K562 (cell line): ENCODE data around the gene ITPR1. TPM values are rescaled to one million over a fixed set of nuclear protein-coding genes. Genes with fewer than 3 reads are reported as not detected.

ENCODE experiments used
- ATAC-seq: fragments of 200-7000 bp; cut with Tn5 transposase; 3 replicates; pipeline ENCODE4 v1.9.1; 2020; ENCODE audit warnings: moderate library complexity
- BruUV-seq: library from RNA; stranded (reverse); fragments of 400-500 nt; replicated peaks from 2 replicates; lab custom pipeline; 2021; lab: Mats Ljungman, UMichigan
- CTCF ChIA-PET: fragments of 300-600 bp; formaldehyde crosslinking; extraction: SDS; loops from one replicate; lab custom pipeline; 2021; ENCODE audit warnings: low intra/inter-chr PET ratio; lab: Yijun Ruan, JAX
- POLR2A ChIA-PET: fragments of 300-600, 350-650 bp; sonication (Branson Sonifier 250); formaldehyde crosslinking; extraction: SDS; loops from one replicate; lab custom pipeline; 2021; ENCODE audit warnings: antibody characterized with exemption, inconsistent platforms; lab: Yijun Ruan, JAX
- DNase-seq, 4 experiments: peaks; one replicate each; pipeline versions ENCODE4 v3.0.0 to v3.0.0-alpha.2; 2011 to 2018; ENCODE audit warnings: low spot score in 3 of 4, mixed read lengths in 3 of 4; ENCODE audit errors: extremely low read depth in 1 of 4
- FAIRE-seq: peaks from 2 replicates; lab custom pipeline; 2011; peaks lifted over from hg19 to GRCh38; lab: Jason Lieb, UNC
- H2AFZ ChIP-seq: 2 replicates; pipeline ENCODE4 v1.6.0; 2011; ENCODE audit warnings: low read depth, low read length, control low read depth, inconsistent platforms
- H3K27ac ChIP-seq: fragments of 200-600 bp; 3 replicates; pipeline ENCODE4 v1.8.0; 2011; ENCODE audit warnings: low read depth, mild to moderate bottlenecking, control low read depth, inconsistent platforms, low read length, moderate library complexity, mixed read lengths; ENCODE audit errors: extremely low read depth
- H3K27me3 ChIP-seq, 2 experiments: fragments of 300-600 bp in 1 of 2; 2 replicates in 1 of 2; 3 replicates in 1 of 2; pipeline versions ENCODE4 v1.6.0 to v1.8.0; 2011; ENCODE audit warnings: inconsistent platforms in 2 of 2, low read length in 2 of 2, mild to moderate bottlenecking in 1 of 2, mixed read lengths in 1 of 2, moderate library complexity in 1 of 2; ENCODE audit not compliant: control insufficient read depth in 2 of 2, insufficient read depth in 2 of 2
- H3K36me3 ChIP-seq: fragments of 300-600 bp; 3 replicates; pipeline ENCODE4 v1.8.0; 2011; ENCODE audit warnings: mild to moderate bottlenecking, low read length, inconsistent platforms; ENCODE audit not compliant: control insufficient read depth, insufficient read depth
- H3K4me1 ChIP-seq, 2 experiments: fragments of 200-600 bp in 1 of 2; replicated peaks in 1 of 2; 2 replicates in 1 of 2; 3 replicates in 1 of 2; pipeline versions ENCODE4 v1.5.1 to v1.8.0; 2011; ENCODE audit warnings: inconsistent platforms in 2 of 2, low read length in 2 of 2, mild to moderate bottlenecking in 1 of 2, mixed read lengths in 1 of 2, moderate library complexity in 1 of 2; ENCODE audit not compliant: control insufficient read depth in 2 of 2, insufficient read depth in 2 of 2
- H3K4me2 ChIP-seq: 2 replicates; pipeline ENCODE4 v1.6.1; 2011; ENCODE audit warnings: low read length, control low read depth, inconsistent platforms, mixed read lengths; ENCODE audit not compliant: insufficient read depth
- H3K4me3 ChIP-seq: fragments of 200-600 bp; sonication (generic), shearing (Covaris generic); 2 replicates; pipeline ENCODE4 v1.5.1; 2016; ENCODE audit warnings: control low read depth, inconsistent platforms
- H3K79me2 ChIP-seq: fragments of 200-600 bp; 3 replicates; pipeline ENCODE4 v1.8.0; 2011; ENCODE audit warnings: low read length, inconsistent platforms; ENCODE audit not compliant: control insufficient read depth, insufficient read depth
- H3K9ac ChIP-seq, 2 experiments: 2 replicates each; pipeline versions ENCODE4 v1.6.0 to v1.6.1; 2011; ENCODE audit warnings: low read depth in 2 of 2, low read length in 2 of 2, control low read depth in 1 of 2, inconsistent platforms in 1 of 2, mild to moderate bottlenecking in 1 of 2, mixed read lengths in 1 of 2; ENCODE audit not compliant: insufficient read depth in 1 of 2
- H3K9me1 ChIP-seq: one replicate; pipeline ENCODE4 v1.6.0; 2011; ENCODE audit warnings: inconsistent platforms, mild to moderate bottlenecking, low read length, moderate library complexity; ENCODE audit not compliant: control insufficient read depth, insufficient read depth
- H3K9me3 ChIP-seq: replicated peaks from 2 replicates; pipeline ENCODE4 v1.5.1; 2011; ENCODE audit warnings: low read depth, low read length, inconsistent platforms; ENCODE audit not compliant: control insufficient read depth, insufficient read depth
- H4K20me1 ChIP-seq: replicated peaks from 2 replicates; pipeline ENCODE4 v1.6.1; 2011; ENCODE audit warnings: low read length, inconsistent platforms, mixed read lengths; ENCODE audit not compliant: control insufficient read depth, insufficient read depth
- BCL6 ChIP-seq: fragments of 250-450 bp; sonication (Bioruptor Pico); IDR thresholded peaks from 2 replicates; pipeline ENCODE4 v1.4.0; 2020
- GATA2 ChIP-seq: sonication (generic); formaldehyde crosslinking; IDR thresholded peaks from 2 replicates; pipeline ENCODE4 v1.4.0; 2020; ENCODE audit warnings: mild to moderate bottlenecking, missing genetic modification reagents
- HIVEP1 ChIP-seq: fragments of 250-450 bp; sonication (Bioruptor Pico); IDR thresholded peaks from 2 replicates; pipeline ENCODE4 v1.4.0; 2020; ENCODE audit warnings: mild to moderate bottlenecking
- MAFG ChIP-seq: fragments of 450-650 bp; conservative IDR thresholded peaks from 2 replicates; pipeline ENCODE4 v1.6.1; 2016; ENCODE audit warnings: missing genetic modification characterization, missing compliant biosample characterization
- NFIC ChIP-seq: fragments of 450-650 bp; IDR thresholded peaks from 2 replicates; pipeline ENCODE4 v1.6.1; 2017; ENCODE audit warnings: mild to moderate bottlenecking, inconsistent platforms
- ZNF232 ChIP-seq: sonication (generic); formaldehyde crosslinking; IDR thresholded peaks from 2 replicates; pipeline ENCODE4 v1.8.0; 2022; ENCODE audit warnings: mild to moderate bottlenecking, missing genetic modification reagents
- ZNF699 ChIP-seq: fragments of 250-450 bp; sonication (Bioruptor Pico); IDR thresholded peaks from 2 replicates; pipeline ENCODE4 v1.8.0; 2021; ENCODE audit warnings: mild to moderate bottlenecking, moderate library complexity; ENCODE audit not compliant: insufficient replicate concordance
- WGBS: fragments of 100-300 bp; shearing (Covaris generic); methylation state at CpG from one replicate; pipeline ENCODE4 v1.1.6; 2016; ENCODE audit warnings: low coverage, mixed read lengths; ENCODE audit not compliant: insufficient coverage; ENCODE audit errors: missing lambda C conversion rate; 5-methylcytosine and 5-hydroxymethylcytosine counted together
- in situ Hi-C: fragments of 300-500 bp; cut with MboI; formaldehyde crosslinking; loops from 4 replicates; pipeline ENCODE4 v1.15.0; 2018; ENCODE audit warnings: inconsistent platforms, mixed read lengths
- intact Hi-C: fragments of 100-400 bp; cut with micrococcal nuclease; formaldehyde crosslinking; loops from 2 replicates; pipeline ENCODE4 v1.14.2; 2022
- polyA plus RNA-seq, 8 experiments: library from polyadenylated mRNA; depleted of rRNA in 4 of 8; stranded (reverse) in 5 of 8; unstranded in 3 of 8; fragments of >200 nt; fragmentation: Nextera tagmentation in 2 of 8; fragmentation: Illumina TruSeq in 1 of 8; extraction: Ambion mirVana in 2 of 8; extraction: Trizol in 1 of 8; gene quantifications; 2 replicates each; pipeline versions ENCODE4 v1.2.1 to v1.2.3, GENCODE V29; 2011 to 2014; ENCODE audit warnings: inconsistent platforms in 1 of 8, missing spikeins in 1 of 8
- total RNA-seq, 7 experiments: library from RNA; depleted of rRNA in 6 of 7; stranded (reverse); fragments of >200 nt in 6 of 7; fragmentation: Illumina TruSeq in 2 of 7; extraction: Trizol in 2 of 7; gene quantifications; 2 replicates each; pipeline versions ENCODE4 v1.2.1 to v1.2.3, GENCODE V29; 2011 to 2021; ENCODE audit warnings: low replicate concordance in 1 of 7

Gene ITPR1
- total and polyA plus RNA-seq, 9 of the 15 experiments (the other 6 are each of a cell fraction or from before 2014, with no cell fraction given), result 22.4 to 40.0 (median 27.4) TPM

DNA sequence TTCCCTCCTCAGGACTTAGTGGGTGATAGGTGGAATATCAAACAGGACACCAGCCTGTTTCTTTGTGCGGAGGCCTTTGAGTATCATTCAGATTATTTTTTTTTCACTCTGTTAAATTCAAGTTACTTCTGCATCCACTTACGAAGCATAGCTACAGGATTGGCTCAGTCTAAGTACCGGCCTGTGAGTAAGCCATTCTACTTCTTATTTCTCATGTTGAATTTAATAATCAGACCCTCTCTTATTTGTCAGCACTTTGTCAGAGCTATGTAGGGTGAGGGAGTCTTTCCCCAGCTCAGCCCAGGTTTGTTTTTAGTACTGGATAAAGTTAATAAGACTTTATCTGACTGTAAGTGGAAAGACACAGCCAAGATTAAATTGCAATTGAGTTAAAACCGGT lies 54.7 kb downstream of the ITPR1 start:
- H3K4me3 ChIP-seq, result no peak overlapping the region
- H3K27me3 ChIP-seq, result no peaks in the 10 kb centered on the region
- in situ Hi-C loops (no loop called here), intact Hi-C loops (no loop called here)
- H3K4me2 ChIP-seq, result no peak overlapping the region
- H3K4me1 ChIP-seq, result peaks cover 0 to 14% of the 10 kb centered on the region in 2 experiments; a peak in 3 of 5 replicates
- POLR2A ChIA-PET, result no interaction called here
- no peak overlapping the region for H2AFZ ChIP-seq
- CTCF ChIA-PET, result no interaction called here
- no peak overlapping the region for H3K9ac ChIP-seq
- no peaks in the 10 kb centered on the region; the same call in 2 of the 3 replicates for H3K36me3 ChIP-seq
- FAIRE-seq (no peak), DNase-seq (no peak), ATAC-seq (no peak)
- no peaks in the 10 kb centered on the region; the same call in 2 of the 3 replicates for H3K79me2 ChIP-seq
- no peaks in the 10 kb centered on the region for H4K20me1 ChIP-seq
- TF ChIP-seq ZNF699 (CRISPR knock-in tag), result no peak
- TF ChIP-seq GATA2 (CRISPR knock-in tag), result no peak
- no peak for TF ChIP-seq ZNF232 (CRISPR knock-in tag)
- TF ChIP-seq MAFG (tag), result no peak
- TF ChIP-seq HIVEP1 (CRISPR knock-in tag), result no peak
- BruUV-seq, result no TSS peak
- 84% methylated on average over 4 of the region's 4 CpGs for WGBS
- H3K27ac ChIP-seq, result no peak overlapping the region
- no peaks in the 10 kb centered on the region for H3K9me3 ChIP-seq
- no peaks in the 10 kb centered on the region for H3K9me1 ChIP-seq

DNA sequence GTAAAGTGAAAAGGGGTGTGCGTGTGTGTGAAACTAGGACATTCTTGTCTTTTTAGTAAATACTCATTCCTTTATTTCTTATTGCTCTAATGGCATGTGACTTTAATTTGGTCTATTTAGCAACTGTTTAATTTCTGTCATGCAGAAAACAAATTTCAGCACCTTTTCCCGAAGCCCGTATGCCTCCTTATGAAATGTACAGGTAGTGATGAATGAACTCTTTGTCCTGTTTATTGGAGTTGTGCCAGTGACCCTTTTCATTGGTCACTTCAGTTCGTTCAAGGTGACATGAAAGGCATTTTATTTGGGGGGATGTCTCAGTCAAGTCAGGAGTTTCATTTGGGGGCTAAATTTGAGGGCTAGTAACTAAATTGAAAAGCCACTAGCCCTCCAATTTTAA lies 55.2 kb downstream of the ITPR1 start:
- Histone ChIP-seq H3K4me3 (no peak overlapping the region), H3K36me3 (no peaks in the 10 kb centered on the region; the same call in 2 of the 3 replicates), H3K4me1 (peaks cover 0 to 14% of the 10 kb centered on the region in 2 experiments; a peak in 3 of 5 replicates), H3K27ac (no peak overlapping the region), H3K4me2 (no peak overlapping the region), H3K9ac (no peak overlapping the region), H4K20me1 (no peaks in the 10 kb centered on the region), H3K9me3 (no peaks in the 10 kb centered on the region), H2AFZ (no peak overlapping the region), H3K27me3 (no peaks in the 10 kb centered on the region), H3K9me1 (no peaks in the 10 kb centered on the region), H3K79me2 (no peaks in the 10 kb centered on the region; the same call in 2 of the 3 replicates)
- CTCF ChIA-PET, result no interaction called here
- TF ChIP-seq NFIC, result peak; percentile 33; the same call in 1 of the 2 replicates
- TF ChIP-seq HIVEP1 (CRISPR knock-in tag), result no peak
- no peak for TF ChIP-seq BCL6
- no TSS peak for BruUV-seq
- no peak for FAIRE-seq
- no peak for DNase-seq
- WGBS, result 78% methylated on average over 4 of the region's 4 CpGs
- no peak for ATAC-seq
- POLR2A ChIA-PET, result no interaction called here
- intact Hi-C loops, result no loop called here
- in situ Hi-C loops, result no loop called here
